ENCODE results near the gene BBX. TPM values are rescaled to one million over a fixed set of nuclear protein-coding genes. Genes with fewer than 3 reads are reported as not detected.

The BBX gene
- total RNA-seq, 1 donor from 2014 or later = 53.5 TPM

- DNase-seq (ENCODE audit: low read depth, low spot score) = no peak
These were observed 218.5 kb downstream of the BBX start for GRCh38 chr3:107740992-107741896.

- no peak for DNase-seq (ENCODE audit: low read depth, low spot score)
These were observed 222.6 kb downstream of the BBX start for GRCh38 chr3:107745354-107745753.

GRCh38 chr3:107752202-107752990 lies 229.6 kb downstream of the BBX start:
- peak; percentile 8 for DNase-seq (ENCODE audit: low read depth, low spot score)

- DNase-seq (ENCODE audit: low read depth, low spot score) = no peak
These were observed 230.7 kb downstream of the BBX start for GRCh38 chr3:107753494-107753893.

- DNase-seq (ENCODE audit: low read depth, low spot score) = no peak
These were observed 231.2 kb downstream of the BBX start for GRCh38 chr3:107753976-107754375.

GRCh38 chr3:107756649-107757048 lies 233.9 kb downstream of the BBX start:
- DNase-seq (ENCODE audit: low read depth, low spot score) = no peak

- DNase-seq (ENCODE audit: low read depth, low spot score) = no peak
These were observed 234.4 kb downstream of the BBX start for GRCh38 chr3:107757140-107757539.

GRCh38 chr3:107760144-107760543 lies 237.4 kb downstream of the BBX start:
- DNase-seq (ENCODE audit: low read depth, low spot score) = no peak

- DNase-seq (ENCODE audit: low read depth, low spot score) = no peak
These were observed 238.6 kb downstream of the BBX start for GRCh38 chr3:107761391-107761790.

GRCh38 chr3:107765524-107765923 lies 242.8 kb downstream of the BBX start:
- DNase-seq (ENCODE audit: low read depth, low spot score) = no peak

- DNase-seq (ENCODE audit: low read depth, low spot score) = no peak
These were observed 245.3 kb downstream of the BBX start for GRCh38 chr3:107767897-107768605.

- no peak for DNase-seq (ENCODE audit: low read depth, low spot score)
These were observed 247.1 kb downstream of the BBX start for GRCh38 chr3:107769882-107770281.

- DNase-seq (ENCODE audit: low read depth, low spot score) = no peak
These were observed 249.3 kb downstream of the BBX start for GRCh38 chr3:107772016-107772415.

- no peak for DNase-seq (ENCODE audit: low read depth, low spot score)
These were observed 253.2 kb downstream of the BBX start for GRCh38 chr3:107775974-107776373.

- no peak for DNase-seq (ENCODE audit: low read depth, low spot score)
These were observed 258.5 kb downstream of the BBX start for GRCh38 chr3:107781253-107781652.

- DNase-seq (ENCODE audit: low read depth, low spot score) = no peak
These were observed 259.3 kb downstream of the BBX start for GRCh38 chr3:107782054-107782453.

GRCh38 chr3:107790612-107791011 lies 267.9 kb downstream of the BBX start:
- no peak for DNase-seq (ENCODE audit: low read depth, low spot score)

GRCh38 chr3:107791027-107791426 lies 268.3 kb downstream of the BBX start:
- no peak for DNase-seq (ENCODE audit: low read depth, low spot score)

- DNase-seq (ENCODE audit: low read depth, low spot score) = no peak
These were observed 268.7 kb downstream of the BBX start for GRCh38 chr3:107791450-107791849.

GRCh38 chr3:107794664-107795443 lies 272.1 kb downstream of the BBX start:
- no peak for DNase-seq (ENCODE audit: low read depth, low spot score)

- DNase-seq (ENCODE audit: low read depth, low spot score) = no peak
These were observed 272.8 kb downstream of the BBX start for GRCh38 chr3:107795514-107796094.

Measured in pulmonary artery endothelial cell (primary cell).